RWPE2 (cell line): Measurements from ENCODE around the gene CTSC.

Source experiments
- ATAC-seq: fragments of 200-7000 bp; cut with Tn5 transposase; 3 replicates; pipeline ENCODE4 v1.9.1; 2021; ENCODE audit warnings: low read depth
- DNase-seq: peaks from one replicate; pipeline ENCODE4 v3.0.0-alpha.2; 2020; ENCODE audit warnings: low spot score
- H3K27ac ChIP-seq: fragments of 450-650 bp; 2 replicates; pipeline ENCODE4 v1.5.1; 2017; ENCODE audit warnings: mild to moderate bottlenecking; ENCODE audit not compliant: poor library complexity, severe bottlenecking
- H3K27me3 ChIP-seq: fragments of 250-450 bp; sonication (Bioruptor Pico); 2 replicates; pipeline ENCODE4 v1.5.1; 2021; ENCODE audit warnings: mild to moderate bottlenecking, moderate library complexity; ENCODE audit not compliant: insufficient read depth, poor library complexity, severe bottlenecking
- H3K36me3 ChIP-seq: fragments of 250-450 bp; sonication (Bioruptor Pico); 2 replicates; pipeline ENCODE4 v1.5.1; 2020; ENCODE audit warnings: low read depth, mild to moderate bottlenecking, moderate library complexity
- H3K4me1 ChIP-seq: fragments of 250-450 bp; sonication (Bioruptor Pico); 2 replicates; pipeline ENCODE4 v1.5.1; 2021; ENCODE audit warnings: mild to moderate bottlenecking, moderate library complexity; ENCODE audit not compliant: insufficient read depth, poor library complexity, severe bottlenecking
- H3K4me3 ChIP-seq: fragments of 250-450 bp; sonication (Bioruptor Pico); 2 replicates; pipeline ENCODE4 v1.5.1; 2021; ENCODE audit warnings: mild to moderate bottlenecking, moderate library complexity; ENCODE audit not compliant: severe bottlenecking
- H3K9me3 ChIP-seq: fragments of 250-450 bp; sonication (Bioruptor Pico); 2 replicates; pipeline ENCODE4 v1.5.1; 2021; ENCODE audit warnings: mild to moderate bottlenecking, moderate library complexity; ENCODE audit not compliant: severe bottlenecking
- TF ChIP-seq, protein P1 (sequence below): fragments of 450-650 bp; IDR thresholded peaks from one replicate; pipeline ENCODE4 v1.5.1; 2017; ENCODE audit warnings: mild to moderate bottlenecking, moderate library complexity; ENCODE audit not compliant: poor library complexity, severe bottlenecking

CTSC gene

DNA sequence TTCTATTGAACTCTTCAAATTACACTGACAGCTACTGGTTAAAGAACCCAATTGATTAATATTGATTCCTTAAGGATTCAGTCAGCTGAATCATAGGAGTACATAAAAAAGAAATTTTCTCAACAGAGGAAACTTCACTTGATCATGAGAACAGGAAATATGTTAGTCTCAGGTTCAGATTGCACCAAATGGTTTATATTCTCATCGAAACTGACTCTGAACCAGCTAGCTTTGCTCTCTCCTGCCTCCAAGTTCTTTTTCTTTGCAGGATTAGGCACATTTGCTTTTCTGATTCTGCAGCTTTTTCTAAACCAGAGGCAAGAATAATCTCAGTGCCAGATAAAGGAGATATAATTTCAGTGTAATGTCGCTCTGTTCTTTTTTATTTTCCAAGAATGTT is 33.2 kb upstream of the CTSC start:
- DNase-seq, result no peak
- no peak for ATAC-seq
- Histone ChIP-seq H3K27me3 (no peaks in the 10 kb centered on the region), H3K4me1 (no peaks in the 10 kb centered on the region), H3K36me3 (no peaks in the 10 kb centered on the region), H3K4me3 (no peak overlapping the region), H3K9me3 (no peaks in the 10 kb centered on the region), H3K27ac (no peak overlapping the region)
- TF ChIP-seq, protein P1, sequence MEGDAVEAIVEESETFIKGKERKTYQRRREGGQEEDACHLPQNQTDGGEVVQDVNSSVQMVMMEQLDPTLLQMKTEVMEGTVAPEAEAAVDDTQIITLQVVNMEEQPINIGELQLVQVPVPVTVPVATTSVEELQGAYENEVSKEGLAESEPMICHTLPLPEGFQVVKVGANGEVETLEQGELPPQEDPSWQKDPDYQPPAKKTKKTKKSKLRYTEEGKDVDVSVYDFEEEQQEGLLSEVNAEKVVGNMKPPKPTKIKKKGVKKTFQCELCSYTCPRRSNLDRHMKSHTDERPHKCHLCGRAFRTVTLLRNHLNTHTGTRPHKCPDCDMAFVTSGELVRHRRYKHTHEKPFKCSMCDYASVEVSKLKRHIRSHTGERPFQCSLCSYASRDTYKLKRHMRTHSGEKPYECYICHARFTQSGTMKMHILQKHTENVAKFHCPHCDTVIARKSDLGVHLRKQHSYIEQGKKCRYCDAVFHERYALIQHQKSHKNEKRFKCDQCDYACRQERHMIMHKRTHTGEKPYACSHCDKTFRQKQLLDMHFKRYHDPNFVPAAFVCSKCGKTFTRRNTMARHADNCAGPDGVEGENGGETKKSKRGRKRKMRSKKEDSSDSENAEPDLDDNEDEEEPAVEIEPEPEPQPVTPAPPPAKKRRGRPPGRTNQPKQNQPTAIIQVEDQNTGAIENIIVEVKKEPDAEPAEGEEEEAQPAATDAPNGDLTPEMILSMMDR, result no peak

DNA sequence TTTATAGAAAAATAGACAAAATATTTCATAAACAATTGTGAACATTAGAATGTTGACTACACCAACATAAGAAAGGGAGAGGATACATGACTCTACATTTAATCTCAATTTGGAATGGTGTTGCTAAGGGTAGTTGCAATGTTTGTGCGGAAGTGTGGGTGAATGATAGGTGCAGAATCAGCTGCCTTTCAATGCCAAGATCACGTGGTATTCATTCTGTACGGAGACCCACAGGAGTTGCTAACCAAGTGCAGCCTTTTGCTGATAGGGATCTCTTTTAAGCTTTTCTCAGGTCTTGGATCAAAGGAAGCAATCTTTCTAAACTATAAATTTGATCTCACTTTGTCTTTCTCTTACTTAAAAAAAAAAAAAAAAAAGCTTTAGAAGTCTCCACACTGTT is 29.8 kb upstream of the CTSC start:
- DNase-seq (no peak), ATAC-seq (no peak)
- Histone ChIP-seq H3K4me1 (peaks cover 11% of the 10 kb centered on the region), H3K27me3 (no peaks in the 10 kb centered on the region), H3K9me3 (no peaks in the 10 kb centered on the region), H3K4me3 (no peak overlapping the region), H3K27ac (no peak overlapping the region), H3K36me3 (no peaks in the 10 kb centered on the region)
- TF ChIP-seq, protein P1, result no peak

DNA sequence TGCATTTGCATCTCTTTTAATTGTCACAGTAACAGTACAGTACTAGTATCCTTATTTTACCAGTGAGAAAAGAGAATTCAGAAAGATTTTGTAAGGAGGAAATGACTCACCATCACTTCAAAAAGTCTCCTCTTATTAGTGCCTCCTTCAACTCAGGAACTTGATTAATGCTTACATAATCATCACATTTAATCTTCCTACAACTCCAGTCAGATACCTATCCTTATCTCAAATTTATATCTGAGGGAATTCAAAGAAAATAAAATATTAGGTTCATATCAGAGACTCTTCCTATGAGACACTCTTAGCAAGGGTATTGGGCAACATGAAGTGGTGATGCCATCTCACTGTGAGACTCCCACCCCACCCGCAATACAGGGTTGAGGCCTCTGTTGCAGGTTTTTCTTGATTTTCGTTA is 26.1 kb upstream of the CTSC start:
- no peaks in the 10 kb centered on the region for H3K36me3 ChIP-seq
- peak overlapping the region; percentile 6 for H3K27ac ChIP-seq
- no peaks in the 10 kb centered on the region for H3K27me3 ChIP-seq
- TF ChIP-seq, protein P1, result no peak
- H3K4me3 ChIP-seq, result no peak overlapping the region
- no peak for DNase-seq
- peaks cover 11% of the 10 kb centered on the region for H3K4me1 ChIP-seq
- H3K9me3 ChIP-seq, result no peaks in the 10 kb centered on the region
- peak; percentile 64 for ATAC-seq

GRCh38 chr11:88363004-88363403 is 25.5 kb upstream of the CTSC start:
- Histone ChIP-seq H3K27me3 (no peaks in the 10 kb centered on the region), H3K27ac (peak overlapping the region; percentile 6), H3K36me3 (no peaks in the 10 kb centered on the region), H3K4me1 (peaks cover 11% of the 10 kb centered on the region), H3K9me3 (no peaks in the 10 kb centered on the region), H3K4me3 (no peak overlapping the region)
- no peak for ATAC-seq
- DNase-seq, result no peak
- TF ChIP-seq, protein P1, result no peak

DNA sequence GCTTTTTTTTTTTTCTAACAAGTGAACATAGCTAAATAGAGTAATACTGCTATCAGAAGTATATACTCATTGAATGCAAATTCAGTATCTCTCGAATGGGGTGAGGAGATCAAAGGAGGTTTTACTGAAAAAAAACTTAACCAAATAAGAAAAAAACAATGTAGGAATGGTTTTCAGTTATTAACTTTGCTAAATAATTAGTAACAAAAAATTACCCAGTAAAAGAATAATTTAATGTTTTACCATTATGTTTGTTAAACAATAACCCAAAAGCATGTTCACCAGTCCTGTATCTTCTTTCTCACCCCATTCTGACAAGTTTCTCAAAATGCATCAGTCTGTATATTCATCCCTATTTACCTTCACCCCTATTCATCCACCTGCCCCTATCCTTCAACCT is 22.6 kb upstream of the CTSC start:
- peaks cover 15% of the 10 kb centered on the region for H3K4me1 ChIP-seq
- H3K4me3 ChIP-seq, result no peak overlapping the region
- H3K36me3 ChIP-seq, result no peaks in the 10 kb centered on the region
- no peaks in the 10 kb centered on the region for H3K27me3 ChIP-seq
- no peak for DNase-seq
- ATAC-seq, result no peak
- no peak overlapping the region for H3K27ac ChIP-seq
- TF ChIP-seq, protein P1, result no peak
- no peaks in the 10 kb centered on the region for H3K9me3 ChIP-seq
